GM12865 (cell line): Measurements from ENCODE around the gene TXNDC2.
"Not testable (repeated sequence)": the region's sequence is repeated elsewhere in the genome, so short reads cannot be mapped to it uniquely, and the experiment has no call there.

Experiments used
- DNase-seq: peaks from one replicate; pipeline ENCODE4 v3.0.0; 2010; ENCODE audit warnings: low read depth
- H3K4me3 ChIP-seq: 2 replicates; pipeline ENCODE4 v1.5.1; 2011; ENCODE audit warnings: mild to moderate bottlenecking, low read depth, low read length, control low read depth
- TF ChIP-seq, protein P1 (sequence below): IDR thresholded peaks from 2 replicates; pipeline ENCODE4 v1.5.1; 2011; ENCODE audit warnings: low read length, control low read depth, low read depth, inconsistent platforms; ENCODE audit not compliant: insufficient read depth; ENCODE audit errors: missing control alignments

The TXNDC2 gene

DNA sequence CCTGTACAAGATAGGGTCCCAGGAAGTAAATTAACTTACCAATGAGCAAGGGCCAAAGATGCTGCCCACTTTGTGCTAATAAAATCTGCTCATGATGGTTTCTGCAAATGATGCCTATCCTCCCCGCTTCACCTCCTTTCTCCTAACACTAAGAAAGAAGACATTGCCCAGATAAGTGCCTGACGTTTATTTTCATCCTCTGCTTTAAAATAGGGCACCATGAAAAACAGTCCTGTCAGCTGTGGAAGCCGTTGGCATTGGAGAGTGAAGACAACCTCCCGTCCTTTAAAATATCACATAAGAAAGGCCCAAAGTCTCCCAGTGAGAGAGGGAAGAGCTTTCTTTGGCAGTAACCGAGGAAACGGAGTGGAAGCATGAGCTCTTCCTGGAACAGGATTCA, 1.7 kb upstream of the TXNDC2 start:
- DNase-seq, result no peak
- no peak overlapping the region for H3K4me3 ChIP-seq
- TF ChIP-seq, protein P1, sequence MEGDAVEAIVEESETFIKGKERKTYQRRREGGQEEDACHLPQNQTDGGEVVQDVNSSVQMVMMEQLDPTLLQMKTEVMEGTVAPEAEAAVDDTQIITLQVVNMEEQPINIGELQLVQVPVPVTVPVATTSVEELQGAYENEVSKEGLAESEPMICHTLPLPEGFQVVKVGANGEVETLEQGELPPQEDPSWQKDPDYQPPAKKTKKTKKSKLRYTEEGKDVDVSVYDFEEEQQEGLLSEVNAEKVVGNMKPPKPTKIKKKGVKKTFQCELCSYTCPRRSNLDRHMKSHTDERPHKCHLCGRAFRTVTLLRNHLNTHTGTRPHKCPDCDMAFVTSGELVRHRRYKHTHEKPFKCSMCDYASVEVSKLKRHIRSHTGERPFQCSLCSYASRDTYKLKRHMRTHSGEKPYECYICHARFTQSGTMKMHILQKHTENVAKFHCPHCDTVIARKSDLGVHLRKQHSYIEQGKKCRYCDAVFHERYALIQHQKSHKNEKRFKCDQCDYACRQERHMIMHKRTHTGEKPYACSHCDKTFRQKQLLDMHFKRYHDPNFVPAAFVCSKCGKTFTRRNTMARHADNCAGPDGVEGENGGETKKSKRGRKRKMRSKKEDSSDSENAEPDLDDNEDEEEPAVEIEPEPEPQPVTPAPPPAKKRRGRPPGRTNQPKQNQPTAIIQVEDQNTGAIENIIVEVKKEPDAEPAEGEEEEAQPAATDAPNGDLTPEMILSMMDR, result no peak

DNA sequence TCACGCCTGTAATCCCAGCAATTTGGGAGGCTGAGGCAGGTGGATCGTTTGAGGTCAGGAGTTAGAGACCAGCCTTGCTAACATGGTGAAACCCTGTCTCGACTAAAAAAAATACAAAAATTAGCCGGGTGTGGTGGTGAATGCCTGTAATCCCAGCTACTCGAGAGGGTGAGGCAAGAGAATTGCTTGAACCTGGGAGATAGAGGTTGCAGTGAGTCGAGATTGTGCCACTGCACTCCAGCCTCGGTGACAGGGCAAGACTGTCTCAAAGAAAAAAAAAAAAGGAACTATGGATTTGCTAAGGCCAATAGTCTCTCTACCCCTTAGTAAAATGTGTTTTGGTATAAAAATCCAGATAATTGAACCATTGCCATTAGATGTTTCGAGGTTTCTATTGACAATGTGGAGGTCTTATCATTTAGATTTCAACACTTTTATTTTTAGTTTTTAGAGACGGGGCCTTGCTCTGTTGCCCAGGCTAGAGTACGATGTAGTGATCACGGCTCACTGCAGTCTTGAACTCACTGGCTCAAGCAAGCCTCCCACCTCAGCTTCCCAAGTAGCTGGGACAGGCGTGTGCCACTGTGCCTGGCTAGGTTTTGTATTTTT, 1.1 kb upstream of the TXNDC2 start:
- no peak overlapping the region for H3K4me3 ChIP-seq
- TF ChIP-seq, protein P1, result no peak
- DNase-seq, result no peak

DNA sequence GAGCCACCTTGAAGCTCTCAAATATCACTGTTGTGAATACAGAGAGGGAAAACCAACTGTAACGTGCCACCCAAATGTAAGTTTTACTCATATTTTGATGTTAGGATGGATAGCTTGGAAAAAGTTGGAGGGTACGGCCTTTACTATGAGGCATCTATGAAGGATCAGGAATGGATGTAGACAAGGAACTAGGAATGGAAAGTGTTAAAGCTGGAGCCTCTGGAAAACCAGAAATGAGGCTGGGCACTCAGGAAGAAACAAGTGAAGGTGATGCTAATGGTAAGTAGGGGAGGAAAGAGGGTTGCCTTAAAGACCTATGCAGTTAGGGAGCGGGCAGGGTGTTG, 204 bp downstream of the TXNDC2 start:
- H3K4me3 ChIP-seq, result no peak overlapping the region
- TF ChIP-seq, protein P1, result no peak
- no peak for DNase-seq

DNA sequence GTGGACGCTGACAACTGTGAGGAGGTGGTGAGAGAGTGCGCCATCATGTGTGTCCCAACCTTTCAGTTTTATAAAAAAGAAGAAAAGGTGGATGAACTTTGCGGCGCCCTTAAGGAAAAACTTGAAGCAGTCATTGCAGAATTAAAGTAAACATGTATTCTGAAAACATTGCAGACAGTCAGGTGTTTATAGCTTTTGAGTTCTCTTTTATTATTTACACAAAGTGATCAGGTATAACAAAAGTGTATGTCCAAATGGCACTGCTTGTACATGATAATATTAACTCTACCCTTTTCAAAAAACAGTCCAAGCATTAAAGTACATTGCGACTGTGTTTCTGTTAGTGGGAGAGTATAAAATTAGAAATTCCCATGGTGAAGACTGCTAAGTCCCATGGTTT, 2.2 kb downstream of the TXNDC2 start:
- TF ChIP-seq, protein P1, result no peak
- no peak for DNase-seq
- H3K4me3 ChIP-seq, result no peak overlapping the region

DNA sequence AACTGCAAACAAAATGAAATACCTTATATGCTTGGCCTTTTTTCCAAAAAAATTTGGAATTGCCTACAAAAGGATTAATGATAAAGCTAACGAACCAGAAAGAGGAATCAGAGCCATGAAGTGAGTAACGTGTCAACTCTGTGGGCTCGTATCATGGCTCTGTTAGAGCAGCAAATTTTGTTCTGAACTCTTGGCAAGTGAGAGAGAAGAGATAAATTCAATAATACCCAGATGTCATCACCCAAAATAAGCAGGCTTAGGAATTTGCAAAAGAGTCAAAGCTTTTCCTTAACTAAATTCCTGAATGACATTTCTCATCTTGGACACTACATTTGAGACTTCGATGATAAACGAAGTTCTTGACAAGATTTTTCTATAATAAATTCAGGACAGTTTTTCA, 4.4 kb downstream of the TXNDC2 start:
- TF ChIP-seq, protein P1, result no peak
- DNase-seq, result no peak

GRCh38 chr18:9890957-9891356, 5.2 kb downstream of the TXNDC2 start:
- DNase-seq, result no peak
- no peak overlapping the region for H3K4me3 ChIP-seq
- TF ChIP-seq, protein P1, result no peak

More for the DNA sequence above, 4.4 kb downstream of the TXNDC2 start:
- no peak overlapping the region for H3K4me3 ChIP-seq

DNA sequence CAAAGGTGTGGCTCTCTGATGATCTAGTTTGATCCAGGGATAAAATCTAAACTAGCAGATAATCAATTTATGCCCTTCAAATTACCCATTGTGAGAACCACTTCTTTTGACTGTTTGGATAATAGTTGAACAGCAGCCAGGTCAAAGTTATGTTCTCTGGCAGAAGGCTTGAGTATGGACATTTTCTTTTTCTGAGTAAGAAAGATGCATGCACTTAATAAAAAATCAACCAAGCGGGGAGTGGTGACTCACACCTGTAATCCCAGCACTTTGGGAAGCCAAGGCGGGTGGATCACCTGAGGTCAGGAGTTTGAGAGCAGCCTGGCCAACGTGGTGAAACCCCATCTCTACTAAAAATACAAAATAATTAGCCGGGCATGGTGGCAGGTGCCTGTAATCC, 5.7 kb downstream of the TXNDC2 start:
- not testable (repeated sequence) for DNase-seq, H3K4me3 ChIP-seq
